ENCODE results near the gene ANKRD6. TPM values are rescaled to one million over a fixed set of nuclear protein-coding genes. Genes with fewer than 3 reads are reported as not detected.

ANKRD6 gene
- total RNA-seq, 1 experiment from 2014 or later, result 2.4 TPM

GRCh38 chr6:89575562-89575960, 142.6 kb downstream of the ANKRD6 start:
- no TSS peak for BruUV-seq (replicated peaks)
- intact Hi-C loops (cut with micrococcal nuclease; ENCODE audit: unreplicated experiment), result no loop called here
- in situ Hi-C loops (cut with HindIII; ENCODE audit: low pct_unique_long_range_greater_than_20kb, low sequenced_read_pairs), result no loop called here
- CTCF ChIA-PET, result no interaction called here
- Histone ChIP-seq H3K4me3 (ENCODE audit: low read depth in 2 of 2, low read length in 2 of 2) (no peak overlapping the region), H3K4me1 (ENCODE audit: control insufficient read depth, insufficient read depth, low read length) (no peaks in the 10 kb centered on the region), H3K9me3 (ENCODE audit: control insufficient read depth, insufficient read depth, low read depth, low read length) (no peaks in the 10 kb centered on the region), H3K27ac (ENCODE audit: low read length) (no peak overlapping the region), H3K27me3 (ENCODE audit: control insufficient read depth, insufficient read depth, low read length) (no peaks in the 10 kb centered on the region), H3K36me3 (ENCODE audit: control insufficient read depth, insufficient read depth, low read length) (no peaks in the 10 kb centered on the region)
- TF ChIP-seq POLR2AphosphoS5 (IDR thresholded peaks at IDR 0.05; ENCODE audit: low read depth, low read length) (no peak), TCF7L2 (IDR thresholded peaks at IDR 0.05; ENCODE audit: low read depth, low read length) (no peak)
- DNase-seq (ENCODE audit: low read depth, low spot score), result no peak
- ATAC-seq, result no peak
- POLR2A ChIA-PET, result no interaction called here

GRCh38 chr6:89580997-89581666, 148.2 kb downstream of the ANKRD6 start:
- in situ Hi-C loops (cut with HindIII; ENCODE audit: low pct_unique_long_range_greater_than_20kb, low sequenced_read_pairs), result no loop called here

More at GRCh38 chr6:89580997-89581666, 148.2 kb downstream of the ANKRD6 start:
- H3K27me3 ChIP-seq (ENCODE audit: control insufficient read depth, insufficient read depth, low read length), result no peaks in the 10 kb centered on the region; the same call in 1 of the 2 replicates
- no peak for ATAC-seq
- intact Hi-C loops (cut with micrococcal nuclease; ENCODE audit: unreplicated experiment), result no loop called here
- no peak for TF ChIP-seq TCF7L2 (IDR thresholded peaks at IDR 0.05; ENCODE audit: low read depth, low read length)
- TF ChIP-seq, protein P1, sequence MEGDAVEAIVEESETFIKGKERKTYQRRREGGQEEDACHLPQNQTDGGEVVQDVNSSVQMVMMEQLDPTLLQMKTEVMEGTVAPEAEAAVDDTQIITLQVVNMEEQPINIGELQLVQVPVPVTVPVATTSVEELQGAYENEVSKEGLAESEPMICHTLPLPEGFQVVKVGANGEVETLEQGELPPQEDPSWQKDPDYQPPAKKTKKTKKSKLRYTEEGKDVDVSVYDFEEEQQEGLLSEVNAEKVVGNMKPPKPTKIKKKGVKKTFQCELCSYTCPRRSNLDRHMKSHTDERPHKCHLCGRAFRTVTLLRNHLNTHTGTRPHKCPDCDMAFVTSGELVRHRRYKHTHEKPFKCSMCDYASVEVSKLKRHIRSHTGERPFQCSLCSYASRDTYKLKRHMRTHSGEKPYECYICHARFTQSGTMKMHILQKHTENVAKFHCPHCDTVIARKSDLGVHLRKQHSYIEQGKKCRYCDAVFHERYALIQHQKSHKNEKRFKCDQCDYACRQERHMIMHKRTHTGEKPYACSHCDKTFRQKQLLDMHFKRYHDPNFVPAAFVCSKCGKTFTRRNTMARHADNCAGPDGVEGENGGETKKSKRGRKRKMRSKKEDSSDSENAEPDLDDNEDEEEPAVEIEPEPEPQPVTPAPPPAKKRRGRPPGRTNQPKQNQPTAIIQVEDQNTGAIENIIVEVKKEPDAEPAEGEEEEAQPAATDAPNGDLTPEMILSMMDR (IDR thresholded peaks at IDR 0.05), result no peak
- TF ChIP-seq POLR2AphosphoS5 (IDR thresholded peaks at IDR 0.05; ENCODE audit: low read depth, low read length), result no peak
- no peak for TF ChIP-seq SIN3A (IDR thresholded peaks at IDR 0.05; ENCODE audit: borderline replicate concordance, insufficient read depth, low read depth, low read length)
- TF ChIP-seq REST (IDR thresholded peaks at IDR 0.05; ENCODE audit: insufficient read depth in 1 of 2, low read depth in 2 of 2, low read length in 1 of 2), result no peak
- H3K4me1 ChIP-seq (ENCODE audit: control insufficient read depth, insufficient read depth, low read length), result no peaks in the 10 kb centered on the region
- DNase-seq (ENCODE audit: low read depth, low spot score), result no peak
- BruUV-seq (replicated peaks), result no TSS peak
- no peaks in the 10 kb centered on the region for H3K36me3 ChIP-seq (ENCODE audit: control insufficient read depth, insufficient read depth, low read length)
- no peak overlapping the region for H3K27ac ChIP-seq (ENCODE audit: low read length)
- no peak overlapping the region for H3K4me3 ChIP-seq (ENCODE audit: low read depth in 2 of 2, low read length in 2 of 2)
- CTCF ChIA-PET, result interaction anchor here (0.6 to 0.7 kb wide), 2 partner anchors 44 to 170 kb away, joined by 3 read pairs; no protein-coding TSS in a partner anchor
- H3K9me3 ChIP-seq (ENCODE audit: control insufficient read depth, insufficient read depth, low read depth, low read length), result no peaks in the 10 kb centered on the region
- POLR2A ChIA-PET, result no interaction called here
